SK-N-SH treated with all-trans-retinoic acid at 6 μM for 48 hours (cell line): ENCODE measurements around the gene AGMO.

ENCODE experiments used
- ATAC-seq: fragments of 200-7000 bp; cut with Tn5 transposase; 3 replicates; pipeline ENCODE4 v1.9.1; 2020; ENCODE audit warnings: mild to moderate bottlenecking, moderate library complexity
- ARNTL ChIP-seq: fragments of 450-650 bp; formaldehyde crosslinking; IDR thresholded peaks from 2 replicates; pipeline ENCODE4 v1.5.0; 2020; ENCODE audit warnings: low read depth, mild to moderate bottlenecking, moderate library complexity, borderline replicate concordance
- BACH2 ChIP-seq: fragments of 250-450 bp; sonication (Bioruptor Pico); IDR thresholded peaks from 2 replicates; pipeline ENCODE4 v1.9.0; 2021; ENCODE audit warnings: mild to moderate bottlenecking, borderline replicate concordance
- CREB5 ChIP-seq: fragments of 250-450 bp; sonication (Bioruptor Pico); IDR thresholded peaks from 2 replicates; pipeline ENCODE4 v1.5.1; 2020; ENCODE audit warnings: low read depth, mild to moderate bottlenecking, moderate library complexity
- CSDC2 ChIP-seq: fragments of 250-450 bp; sonication (Bioruptor Pico); IDR thresholded peaks from 2 replicates; pipeline ENCODE4 v1.5.0; 2020; ENCODE audit warnings: mild to moderate bottlenecking, moderate library complexity
- ESRRG ChIP-seq: fragments of 250-450 bp; sonication (Bioruptor Pico); IDR thresholded peaks from 2 replicates; pipeline ENCODE4 v1.6.1; 2021; ENCODE audit warnings: mild to moderate bottlenecking
- ISL1 ChIP-seq: fragments of 250-450 bp; sonication (Bioruptor Pico); IDR thresholded peaks from 2 replicates; pipeline ENCODE4 v2.1.2; 2022; ENCODE audit warnings: mild to moderate bottlenecking, moderate library complexity
- PATZ1 ChIP-seq: fragments of 250-450 bp; sonication (Bioruptor Pico); IDR thresholded peaks from 2 replicates; pipeline ENCODE4 v1.8.0; 2020; ENCODE audit warnings: mild to moderate bottlenecking, moderate library complexity, borderline replicate concordance
- PPARA ChIP-seq: fragments of 250-450 bp; sonication (Bioruptor Pico); IDR thresholded peaks from 2 replicates; pipeline ENCODE4 v1.5.0; 2020; ENCODE audit warnings: mild to moderate bottlenecking, borderline replicate concordance
- RARB ChIP-seq: fragments of 250-450 bp; sonication (Bioruptor Pico); IDR thresholded peaks from 2 replicates; pipeline ENCODE4 v1.8.0; 2021; ENCODE audit warnings: mild to moderate bottlenecking, moderate library complexity
- TCF4 ChIP-seq: fragments of 250-450 bp; sonication (Bioruptor Pico); IDR thresholded peaks from 2 replicates; pipeline ENCODE4 v1.8.0; 2021; ENCODE audit warnings: mild to moderate bottlenecking, moderate library complexity, borderline replicate concordance
- TOX ChIP-seq: fragments of 250-450 bp; sonication (Bioruptor Pico); IDR thresholded peaks from 2 replicates; pipeline ENCODE4 v1.8.0; 2021; ENCODE audit warnings: mild to moderate bottlenecking, moderate library complexity, borderline replicate concordance
- ZC3H10 ChIP-seq: fragments of 250-450 bp; sonication (Bioruptor Pico); IDR thresholded peaks from 2 replicates; pipeline ENCODE4 v1.5.1; 2021; ENCODE audit warnings: mild to moderate bottlenecking, moderate library complexity
- ZFP3 ChIP-seq: fragments of 250-450 bp; sonication (Bioruptor Pico); IDR thresholded peaks from 2 replicates; pipeline ENCODE4 v1.5.0; 2020; ENCODE audit warnings: mild to moderate bottlenecking, moderate library complexity
- ZFP30 ChIP-seq: fragments of 450-650 bp; formaldehyde crosslinking; IDR thresholded peaks from 2 replicates; pipeline ENCODE4 v1.5.0; 2022; ENCODE audit warnings: mild to moderate bottlenecking, moderate library complexity
- TF ChIP-seq, protein P1 (sequence below): fragments of 250-450 bp; sonication (Bioruptor Pico); IDR thresholded peaks from 2 replicates; pipeline ENCODE4 v1.5.0; 2020; ENCODE audit warnings: mild to moderate bottlenecking, moderate library complexity
- TF ChIP-seq, protein P2 (sequence below): fragments of 250-450 bp; sonication (Bioruptor Pico); IDR thresholded peaks from 2 replicates; pipeline ENCODE4 v1.8.0; 2021; ENCODE audit warnings: low read depth, mild to moderate bottlenecking, moderate library complexity, borderline replicate concordance

The AGMO gene

DNA sequence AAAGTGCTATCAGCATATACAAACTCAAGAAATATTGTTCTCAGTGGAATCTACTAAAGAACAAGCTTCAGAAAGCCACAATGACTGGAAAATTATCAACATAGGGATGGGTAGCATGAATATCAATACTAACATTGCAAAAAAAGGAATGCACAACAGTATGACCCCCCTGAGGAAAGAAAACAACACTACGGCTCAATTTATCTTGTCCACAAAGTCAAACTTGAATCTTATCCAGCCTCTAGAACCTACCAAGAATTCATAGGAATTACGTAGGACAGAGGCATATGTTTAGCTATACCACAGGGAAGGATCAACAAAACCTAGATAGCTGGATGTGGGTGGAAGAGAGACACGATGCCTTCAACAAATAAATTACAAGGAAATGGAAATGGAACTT lies 54.6 kb downstream of the AGMO start (continued):
- TF ChIP-seq PATZ1 (CRISPR knock-in tag) = no peak

DNA sequence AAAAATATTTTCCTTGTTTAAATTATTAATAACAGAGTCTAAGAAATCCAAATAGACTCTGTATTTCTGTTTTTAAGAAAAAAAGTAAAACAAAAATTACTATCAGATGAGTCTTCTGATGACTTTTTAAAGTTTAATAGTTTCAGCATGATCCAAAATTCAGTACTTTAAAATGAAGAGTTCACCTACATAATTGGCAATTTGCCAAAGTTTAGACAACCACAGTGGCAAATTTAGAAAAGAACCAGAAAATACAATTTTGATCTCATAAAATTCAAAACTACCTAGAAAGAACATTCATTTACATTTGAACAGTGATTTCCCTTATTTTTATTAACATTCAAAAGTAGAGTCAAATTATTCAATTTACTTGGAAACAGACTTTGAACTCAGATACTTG lies 56.1 kb downstream of the AGMO start:
- ATAC-seq = no peak
- TF ChIP-seq PATZ1 (CRISPR knock-in tag) = no peak
- no peak for TF ChIP-seq TCF4 (CRISPR knock-in tag)
- no peak for TF ChIP-seq CREB5 (CRISPR knock-in tag)
- TF ChIP-seq ZFP30 (CRISPR knock-in tag) = no peak
- no peak for TF ChIP-seq ESRRG (CRISPR knock-in tag)
- no peak for TF ChIP-seq PPARA (CRISPR knock-in tag)
- TF ChIP-seq, protein P1, sequence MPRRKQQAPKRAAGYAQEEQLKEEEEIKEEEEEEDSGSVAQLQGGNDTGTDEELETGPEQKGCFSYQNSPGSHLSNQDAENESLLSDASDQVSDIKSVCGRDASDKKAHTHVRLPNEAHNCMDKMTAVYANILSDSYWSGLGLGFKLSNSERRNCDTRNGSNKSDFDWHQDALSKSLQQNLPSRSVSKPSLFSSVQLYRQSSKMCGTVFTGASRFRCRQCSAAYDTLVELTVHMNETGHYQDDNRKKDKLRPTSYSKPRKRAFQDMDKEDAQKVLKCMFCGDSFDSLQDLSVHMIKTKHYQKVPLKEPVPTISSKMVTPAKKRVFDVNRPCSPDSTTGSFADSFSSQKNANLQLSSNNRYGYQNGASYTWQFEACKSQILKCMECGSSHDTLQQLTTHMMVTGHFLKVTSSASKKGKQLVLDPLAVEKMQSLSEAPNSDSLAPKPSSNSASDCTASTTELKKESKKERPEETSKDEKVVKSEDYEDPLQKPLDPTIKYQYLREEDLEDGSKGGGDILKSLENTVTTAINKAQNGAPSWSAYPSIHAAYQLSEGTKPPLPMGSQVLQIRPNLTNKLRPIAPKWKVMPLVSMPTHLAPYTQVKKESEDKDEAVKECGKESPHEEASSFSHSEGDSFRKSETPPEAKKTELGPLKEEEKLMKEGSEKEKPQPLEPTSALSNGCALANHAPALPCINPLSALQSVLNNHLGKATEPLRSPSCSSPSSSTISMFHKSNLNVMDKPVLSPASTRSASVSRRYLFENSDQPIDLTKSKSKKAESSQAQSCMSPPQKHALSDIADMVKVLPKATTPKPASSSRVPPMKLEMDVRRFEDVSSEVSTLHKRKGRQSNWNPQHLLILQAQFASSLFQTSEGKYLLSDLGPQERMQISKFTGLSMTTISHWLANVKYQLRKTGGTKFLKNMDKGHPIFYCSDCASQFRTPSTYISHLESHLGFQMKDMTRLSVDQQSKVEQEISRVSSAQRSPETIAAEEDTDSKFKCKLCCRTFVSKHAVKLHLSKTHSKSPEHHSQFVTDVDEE = no peak
- no peak for TF ChIP-seq TOX (CRISPR knock-in tag)
- TF ChIP-seq, all 23 proteins: peak for 0

GRCh38 chr7:15504351-15504750 lies 57.5 kb downstream of the AGMO start:
- TF ChIP-seq TOX (CRISPR knock-in tag) (peak; percentile 96), CSDC2 (CRISPR knock-in tag) (no peak), ZFP30 (CRISPR knock-in tag) (no peak), ARNTL (CRISPR knock-in tag) (no peak), ZFP3 (CRISPR knock-in tag) (no peak), TCF4 (CRISPR knock-in tag) (no peak), ZC3H10 (CRISPR knock-in tag) (peak; percentile 83; the same call in 1 of the 2 replicates), RARB (peak; percentile 52; the same call in 1 of the 2 replicates), ISL1 (CRISPR knock-in tag) (peak; percentile 72)
- TF ChIP-seq, protein P2, sequence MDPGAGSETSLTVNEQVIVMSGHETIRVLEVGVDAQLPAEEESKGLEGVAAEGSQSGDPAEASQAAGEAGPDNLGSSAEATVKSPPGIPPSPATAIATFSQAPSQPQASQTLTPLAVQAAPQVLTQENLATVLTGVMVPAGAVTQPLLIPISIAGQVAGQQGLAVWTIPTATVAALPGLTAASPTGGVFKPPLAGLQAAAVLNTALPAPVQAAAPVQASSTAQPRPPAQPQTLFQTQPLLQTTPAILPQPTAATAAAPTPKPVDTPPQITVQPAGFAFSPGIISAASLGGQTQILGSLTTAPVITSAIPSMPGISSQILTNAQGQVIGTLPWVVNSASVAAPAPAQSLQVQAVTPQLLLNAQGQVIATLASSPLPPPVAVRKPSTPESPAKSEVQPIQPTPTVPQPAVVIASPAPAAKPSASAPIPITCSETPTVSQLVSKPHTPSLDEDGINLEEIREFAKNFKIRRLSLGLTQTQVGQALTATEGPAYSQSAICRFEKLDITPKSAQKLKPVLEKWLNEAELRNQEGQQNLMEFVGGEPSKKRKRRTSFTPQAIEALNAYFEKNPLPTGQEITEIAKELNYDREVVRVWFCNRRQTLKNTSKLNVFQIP = peak; percentile 53; the same call in 1 of the 2 replicates
- TF ChIP-seq, all 23 proteins: peak for 5
- peak; percentile 31; the same call in 2 of the 3 replicates for ATAC-seq

GRCh38 chr7:15503603-15504290 lies 58.1 kb downstream of the AGMO start:
- TF ChIP-seq BACH2 (CRISPR knock-in tag) = no peak
- TF ChIP-seq, protein P1 = no peak
- ATAC-seq = peak; percentile 77
